ENCODE results near the gene SRGAP3. TPM values are rescaled to one million over a fixed set of nuclear protein-coding genes. Genes with fewer than 3 reads are reported as not detected.
A peak's percentile ranks its signal among the peaks of the same experiment; 100 is the strongest.

Gene SRGAP3
- total RNA-seq, 1 experiment from 2014 or later, result 5.9 TPM

DNA sequence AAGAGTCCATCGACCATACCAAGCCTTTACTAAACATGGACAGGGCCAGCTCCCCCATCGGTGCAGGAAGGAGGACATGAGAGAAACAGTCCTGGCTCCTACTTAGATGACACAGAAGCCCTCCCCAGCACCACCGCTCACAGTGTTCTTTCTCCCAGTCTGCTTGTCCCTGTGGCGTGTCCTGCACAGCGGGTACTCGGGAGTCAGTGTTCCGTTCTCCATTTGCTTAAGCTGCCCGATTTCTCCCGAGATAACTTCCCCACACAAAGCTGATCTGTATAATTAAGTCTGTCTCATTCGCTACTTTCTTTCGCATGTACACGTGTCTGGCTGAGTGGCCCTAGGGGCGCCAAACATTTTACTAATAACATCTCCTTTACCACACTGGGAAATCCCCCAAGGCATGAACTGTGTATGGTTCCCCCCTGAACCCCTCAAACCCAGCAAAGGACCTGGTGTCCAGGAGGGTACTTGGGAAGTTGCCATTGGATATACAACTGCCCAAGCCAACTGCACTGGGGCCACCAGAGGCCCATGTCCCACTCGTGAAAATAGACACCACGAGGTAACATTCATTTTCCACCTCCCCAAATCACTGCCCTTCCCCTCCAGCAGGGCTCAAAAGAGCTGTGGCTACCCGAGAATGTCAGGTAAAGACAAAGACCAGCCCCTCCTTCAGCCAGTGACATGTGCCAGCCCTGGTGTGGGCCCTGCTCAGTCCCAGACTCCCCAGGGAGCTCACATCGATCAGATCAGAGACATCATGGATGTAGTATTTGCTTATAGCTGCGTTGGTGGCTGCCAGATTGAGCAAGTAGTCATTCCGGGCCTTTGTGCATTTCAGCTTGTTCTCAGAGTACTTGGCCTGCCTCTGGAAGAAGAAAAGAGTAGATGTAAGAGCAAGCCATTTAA, 189.7 kb downstream of the SRGAP3 start:
- no peak for DNase-seq (ENCODE audit: low spot score)

DNA sequence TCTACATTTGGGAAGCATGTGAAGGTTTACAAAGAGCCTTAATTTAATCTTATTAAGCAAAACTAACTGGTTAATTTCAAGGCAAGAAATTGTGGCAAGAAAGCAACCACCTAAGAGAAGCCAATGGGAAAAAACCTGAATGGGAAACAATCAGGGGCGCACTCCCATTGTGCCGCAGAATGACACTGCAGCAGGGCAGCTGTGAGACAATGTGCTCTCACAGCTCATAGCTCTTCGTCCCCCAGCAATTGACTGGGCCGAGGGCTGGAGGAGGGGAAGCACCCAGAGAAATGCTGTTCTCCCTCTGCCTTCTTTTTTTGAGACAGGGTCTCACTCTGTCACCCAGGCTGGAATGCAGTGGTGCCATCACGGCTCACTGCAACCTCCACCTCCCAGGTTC, 192.9 kb downstream of the SRGAP3 start:
- DNase-seq (ENCODE audit: low spot score), result no peak

DNA sequence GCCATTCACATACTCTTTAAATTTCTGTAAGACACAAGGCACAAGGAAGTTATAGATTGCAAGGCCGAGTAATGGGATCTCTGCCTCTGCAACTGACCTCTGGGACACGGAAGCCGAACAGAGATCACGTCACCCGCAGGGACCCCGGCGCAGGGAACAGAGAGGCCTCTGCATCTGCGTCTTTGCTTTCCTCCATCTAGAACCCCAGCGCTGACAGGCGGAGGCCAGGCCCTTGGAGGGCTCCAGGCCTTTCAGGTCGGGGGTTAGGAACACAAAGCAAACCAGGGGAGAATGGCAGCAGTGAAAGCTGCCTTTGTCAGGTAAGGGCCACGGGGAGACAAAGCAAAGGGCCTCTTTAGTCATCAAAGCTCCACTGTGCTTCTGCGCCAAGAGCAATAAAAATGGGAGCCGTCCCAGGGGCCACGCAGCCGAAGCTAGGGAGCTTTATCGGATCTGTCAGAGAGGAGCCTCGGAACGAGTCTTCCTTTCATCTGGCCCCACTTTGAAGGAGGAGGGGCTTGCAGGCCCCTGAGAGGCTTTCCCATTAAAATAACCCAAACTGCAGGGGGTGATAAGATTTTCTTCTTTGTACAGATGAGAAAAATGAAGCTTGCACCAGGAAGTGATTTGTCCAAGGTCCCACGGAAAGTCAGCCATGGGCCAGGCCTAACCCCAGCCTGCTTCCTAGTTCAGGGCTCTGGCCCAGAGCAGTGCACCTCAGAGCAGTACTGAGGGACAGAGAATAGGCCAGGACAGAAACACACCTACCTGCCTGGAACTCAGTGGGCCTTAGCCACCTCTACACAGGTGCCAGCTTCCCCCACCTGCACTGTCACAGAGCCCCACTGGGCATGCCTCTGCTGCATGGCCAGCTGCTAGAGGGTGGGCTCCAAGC, 201.7 kb downstream of the SRGAP3 start:
- DNase-seq (ENCODE audit: low spot score), result no peak

DNA sequence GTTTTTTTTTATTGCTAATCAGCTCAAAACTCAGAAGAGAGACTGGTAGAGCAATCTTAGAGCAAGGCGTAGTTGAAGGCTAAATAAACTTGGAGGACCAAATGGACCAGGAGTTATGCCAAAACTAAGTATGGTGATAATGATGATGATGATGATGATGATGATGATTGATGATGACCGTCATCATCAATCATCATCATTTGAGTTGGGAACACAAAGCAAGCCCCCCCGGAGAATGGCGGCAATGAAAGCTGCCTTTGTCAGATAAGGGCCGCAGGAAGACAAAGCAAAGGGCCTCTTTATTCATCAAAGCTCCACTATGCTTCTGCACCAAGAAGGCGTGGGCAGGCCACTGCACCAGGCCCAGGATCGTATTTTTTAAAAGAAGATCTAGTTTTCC, 204.1 kb downstream of the SRGAP3 start:
- DNase-seq (ENCODE audit: low spot score), result no peak

DNA sequence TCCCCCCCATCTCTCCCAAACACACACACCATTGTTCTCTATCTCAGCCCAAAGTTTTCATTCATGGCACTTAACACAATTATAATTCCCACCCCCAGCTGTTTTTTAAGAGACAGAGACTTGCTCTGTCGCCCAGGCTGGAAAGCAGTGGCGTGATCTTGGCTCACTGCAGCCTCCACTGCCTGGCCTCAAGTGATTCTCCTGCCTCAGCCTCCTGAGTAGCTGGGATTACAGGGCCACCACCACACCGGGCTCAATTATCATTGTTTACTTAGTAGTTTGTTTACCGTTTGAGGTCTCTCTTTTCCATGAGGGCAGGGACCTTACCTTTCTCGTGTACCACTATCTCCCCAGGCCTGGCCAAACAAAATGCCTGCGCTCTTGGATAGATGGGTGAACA, 206.4 kb downstream of the SRGAP3 start:
- DNase-seq (ENCODE audit: low spot score), result no peak

DNA sequence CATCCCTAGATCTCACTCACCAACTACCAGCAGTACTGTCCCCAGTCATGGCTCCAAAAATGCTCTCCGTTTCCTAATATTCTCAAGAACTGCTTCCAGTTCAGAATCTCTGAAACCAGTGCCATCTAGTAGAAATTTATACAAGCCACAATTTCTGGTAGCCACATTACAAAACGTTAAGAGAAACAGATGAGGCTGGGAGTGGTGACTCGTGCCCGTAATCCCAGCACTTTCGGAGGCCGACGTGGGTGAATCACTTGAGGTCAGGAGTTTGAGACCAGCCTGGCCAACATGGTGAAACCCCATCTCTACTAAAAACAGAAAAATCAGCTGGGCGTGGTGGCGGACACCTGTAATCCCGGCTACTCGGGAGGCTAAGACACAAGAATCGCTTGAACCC, 207.8 kb downstream of the SRGAP3 start:
- no peak for DNase-seq (ENCODE audit: low spot score)

DNA sequence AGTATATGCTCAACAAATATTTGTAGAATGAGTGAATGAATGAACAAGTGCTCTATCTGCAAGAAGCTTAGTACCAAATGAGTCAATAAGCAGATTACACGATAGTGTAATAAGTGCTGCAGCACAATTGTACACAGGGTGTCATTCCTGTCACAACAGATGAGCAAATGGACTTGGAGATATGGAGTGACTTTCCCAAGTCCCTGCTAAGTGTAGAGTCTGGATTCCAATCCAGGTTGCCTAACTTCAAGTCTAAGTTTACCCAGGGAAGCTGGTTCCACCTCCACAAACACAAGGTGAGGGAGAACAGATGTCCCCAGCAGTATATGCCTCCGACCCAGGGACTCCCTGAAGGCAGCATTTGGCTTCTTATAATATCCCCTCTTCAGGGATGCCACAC, 208.4 kb downstream of the SRGAP3 start:
- no peak for DNase-seq (ENCODE audit: low spot score)

DNA sequence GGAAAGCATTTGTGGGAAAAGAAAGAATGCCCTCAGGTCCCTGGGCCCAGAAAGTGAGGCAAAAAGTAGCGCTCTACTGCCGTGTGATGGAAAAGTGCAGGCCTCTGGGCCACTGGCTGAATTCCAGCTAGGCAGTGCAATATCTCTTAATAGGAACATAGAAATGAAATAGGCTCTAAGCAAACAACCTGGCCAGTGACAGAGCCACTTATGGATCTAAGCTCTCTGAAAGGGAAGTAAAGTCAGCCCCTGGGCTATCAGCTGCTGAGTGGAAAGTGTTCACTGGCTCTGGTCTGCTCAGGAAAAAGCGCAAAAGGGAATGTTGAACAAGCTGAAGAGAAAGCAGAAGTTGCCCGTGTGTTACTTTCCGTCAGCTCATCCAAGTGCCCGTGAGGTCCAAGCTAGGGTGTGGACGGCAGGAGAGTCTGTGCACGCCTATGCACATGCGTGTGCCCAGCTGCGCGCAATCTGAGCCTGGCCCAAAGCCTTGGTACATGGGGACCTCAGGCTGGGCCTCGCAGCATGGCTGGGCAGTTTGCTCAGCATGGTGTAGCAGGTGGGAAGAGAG, 212.2 kb downstream of the SRGAP3 start:
- DNase-seq (ENCODE audit: low spot score), result no peak

DNA sequence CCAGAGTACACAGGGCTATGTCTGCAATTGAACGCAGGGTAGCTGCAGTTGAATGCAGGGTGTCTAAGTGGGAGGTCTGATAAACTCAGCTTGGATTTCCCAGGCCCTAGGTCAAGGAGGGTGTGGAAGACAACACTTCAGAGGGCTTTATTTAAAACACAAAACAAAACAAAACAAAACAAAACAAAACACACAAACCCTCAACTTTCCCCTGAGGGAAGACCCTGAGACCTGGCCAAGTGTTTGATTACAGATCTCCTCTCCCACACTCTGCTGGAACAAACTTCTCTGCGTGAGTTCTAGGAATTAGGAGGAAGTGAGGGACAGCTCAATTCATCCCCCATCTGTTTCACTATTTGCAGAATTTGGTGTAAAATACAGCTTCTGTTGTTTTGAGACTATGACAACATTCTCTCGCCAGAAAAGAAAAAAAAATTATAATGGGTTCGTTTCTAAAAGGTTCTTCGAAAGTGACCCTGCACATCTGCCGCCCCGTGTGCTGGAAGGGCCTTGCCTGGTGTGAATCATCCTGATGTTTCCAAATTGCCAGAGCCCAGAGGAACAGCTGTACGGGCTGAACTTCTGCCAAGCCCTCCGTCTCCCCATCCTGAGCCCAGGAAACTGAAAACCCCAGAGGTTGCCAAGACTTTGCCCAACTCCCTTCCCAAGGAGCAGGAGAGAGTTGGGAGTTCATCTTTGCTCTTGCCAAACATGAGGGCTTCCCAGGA, 212.9 kb downstream of the SRGAP3 start:
- DNase-seq (ENCODE audit: low spot score), result no peak

DNA sequence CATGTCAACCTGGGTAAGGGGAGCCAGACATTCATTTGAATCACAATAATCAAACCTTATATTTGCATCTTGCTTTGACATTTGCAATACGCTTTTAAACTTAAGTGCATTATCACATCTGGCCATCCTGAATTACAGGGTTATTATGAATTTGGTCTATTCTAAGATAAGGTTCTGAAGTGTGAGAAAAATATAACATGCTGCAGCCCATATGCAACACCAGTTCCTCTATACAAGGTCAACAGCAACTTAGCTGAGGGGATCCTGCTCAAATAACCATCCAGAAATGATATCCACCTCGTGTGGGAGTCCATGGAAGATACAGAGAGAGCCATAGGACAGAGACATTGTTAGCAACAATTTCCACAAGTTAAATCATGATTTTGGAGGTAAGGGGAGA, 213.5 kb downstream of the SRGAP3 start:
- no peak for DNase-seq (ENCODE audit: low spot score)

DNA sequence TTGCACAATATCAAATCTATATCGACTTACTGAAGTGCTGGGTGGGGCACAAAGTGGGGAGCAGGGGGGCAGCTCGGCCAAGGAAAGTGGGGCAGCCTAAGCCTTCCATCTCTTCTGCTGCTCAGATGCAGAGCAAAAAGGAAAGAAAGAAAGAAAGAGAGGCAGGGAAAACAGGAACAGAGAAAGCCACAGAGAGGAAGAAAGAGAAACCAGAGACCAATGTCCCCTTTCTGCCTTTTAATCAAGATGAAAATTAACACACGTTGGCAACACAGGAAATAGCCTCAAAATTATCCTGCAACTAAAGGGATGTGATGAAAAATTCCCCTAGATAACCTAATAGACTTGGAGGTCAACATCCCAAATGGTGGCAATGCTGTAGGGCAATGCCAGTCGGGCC, 214.0 kb downstream of the SRGAP3 start:
- no peak for DNase-seq (ENCODE audit: low spot score)

DNA sequence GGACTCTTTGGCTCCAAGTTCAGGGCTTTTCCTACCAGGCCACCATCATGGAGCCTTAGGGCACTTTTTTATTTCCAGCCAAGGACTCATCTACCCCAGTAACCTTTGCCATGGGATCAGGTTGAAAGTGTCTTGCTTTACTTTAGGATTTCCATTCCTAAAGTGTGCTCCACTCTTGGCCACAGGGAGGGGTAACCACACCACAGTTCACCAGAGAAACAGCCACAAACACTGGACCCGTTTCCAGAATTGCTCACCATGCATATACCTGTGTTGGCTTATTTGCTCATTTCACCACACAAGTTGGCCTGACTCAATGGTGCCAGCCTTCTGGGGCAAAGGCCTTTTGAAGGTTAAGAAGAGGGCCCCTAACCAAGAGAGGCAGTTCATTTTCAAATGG, 215.6 kb downstream of the SRGAP3 start:
- no peak for DNase-seq (ENCODE audit: low spot score)

DNA sequence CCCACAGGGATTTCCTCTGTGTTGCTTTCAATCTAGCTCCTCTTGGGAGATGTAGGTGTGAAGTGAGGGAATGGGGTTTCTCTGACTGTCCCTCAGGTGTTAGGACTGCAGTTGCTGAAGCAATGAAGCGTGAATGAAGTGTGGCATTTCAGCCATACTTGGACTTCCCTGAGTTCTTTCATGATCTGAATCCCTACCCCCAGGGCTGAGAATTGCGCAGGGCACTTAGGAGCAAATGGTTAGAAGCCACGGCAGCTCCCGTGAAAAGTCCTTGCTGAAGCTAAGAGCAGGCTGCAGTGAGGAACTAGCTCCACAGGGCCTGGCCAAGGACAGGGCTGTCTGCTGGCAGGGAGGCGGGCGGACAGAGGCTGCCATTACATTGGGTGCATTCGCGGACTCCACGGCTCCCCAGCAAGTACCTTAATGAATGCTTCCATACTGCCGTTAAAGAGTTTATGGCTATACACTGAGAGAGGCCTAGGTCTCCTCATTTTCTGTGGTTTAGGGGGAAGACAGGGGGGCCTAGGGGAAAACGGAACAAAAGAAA, 217.1 kb downstream of the SRGAP3 start:
- DNase-seq (ENCODE audit: low spot score), result no peak

DNA sequence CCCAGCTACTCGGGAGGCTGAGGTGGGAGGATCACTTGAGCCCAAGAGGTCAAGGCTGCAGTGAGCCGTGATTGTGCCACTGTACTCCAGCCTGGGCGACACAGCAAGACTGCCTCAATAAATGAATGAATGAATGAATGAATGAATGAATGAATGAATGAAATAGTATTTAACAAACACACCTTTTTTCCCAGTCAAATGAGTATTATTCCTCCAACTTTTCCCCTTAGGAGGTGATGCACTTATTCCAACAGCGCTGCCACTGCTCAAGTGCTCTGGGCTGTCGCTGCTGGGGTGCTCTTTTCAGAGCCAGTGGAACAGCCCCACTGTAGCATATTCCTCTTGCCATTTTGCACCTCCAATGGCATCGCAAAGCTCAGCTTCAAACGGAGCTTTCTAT, 219.4 kb downstream of the SRGAP3 start:
- DNase-seq (ENCODE audit: low spot score), result no peak

DNA sequence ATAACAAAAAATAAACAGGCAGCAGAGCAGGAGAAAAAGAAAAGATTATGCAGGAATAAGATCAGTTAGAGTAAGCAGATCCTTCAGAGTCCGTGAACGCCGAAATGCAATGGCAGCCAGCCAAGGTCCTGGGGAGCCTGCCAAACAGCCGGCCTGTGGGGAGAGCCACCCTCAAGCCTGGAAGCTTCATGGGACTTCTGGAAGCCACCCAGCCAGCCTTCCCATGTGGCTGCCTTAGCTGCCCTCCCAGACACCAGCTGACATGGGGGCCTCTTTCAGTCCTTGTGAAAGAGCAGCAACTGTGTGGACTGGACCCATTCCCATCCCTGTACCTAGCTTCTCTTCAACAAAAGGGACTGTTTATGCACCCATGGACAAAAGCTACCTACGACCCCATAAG, 221.3 kb downstream of the SRGAP3 start:
- DNase-seq (ENCODE audit: low spot score), result peak; percentile 29

DNA sequence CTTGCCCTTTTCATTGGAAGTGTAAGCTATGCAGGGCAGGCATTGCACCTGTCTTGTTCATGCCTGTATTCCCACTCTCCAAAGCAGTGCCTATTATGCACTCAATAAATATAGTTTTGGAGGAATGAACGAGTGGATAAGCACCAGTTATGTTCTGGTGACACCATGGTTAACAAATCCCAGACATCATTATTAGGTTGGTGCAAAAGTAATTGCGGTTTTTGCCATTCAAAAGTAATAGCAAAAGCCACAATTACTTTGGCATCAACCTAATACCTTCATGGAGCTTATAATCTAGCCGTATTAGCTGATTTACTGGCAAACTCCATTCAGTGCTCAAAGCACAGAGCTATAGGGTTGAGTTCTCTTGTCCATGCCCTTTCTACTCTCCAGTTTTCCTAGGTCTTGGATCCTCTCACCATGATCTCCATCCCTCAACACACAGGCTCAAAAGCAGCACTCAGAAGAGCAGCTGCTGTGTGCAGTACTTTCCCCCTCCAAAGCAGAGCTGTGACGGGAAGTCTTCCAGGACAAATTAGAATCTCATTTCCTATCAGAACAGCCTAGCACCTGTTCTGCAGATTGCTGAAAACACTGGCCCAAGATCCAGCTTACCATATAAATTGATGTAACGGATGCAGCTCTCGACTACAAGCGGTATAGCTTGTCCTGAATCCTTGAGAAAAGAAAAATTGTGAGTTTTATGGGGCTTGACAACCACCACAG, 223.0 kb downstream of the SRGAP3 start:
- DNase-seq (ENCODE audit: low spot score), result no peak

DNA sequence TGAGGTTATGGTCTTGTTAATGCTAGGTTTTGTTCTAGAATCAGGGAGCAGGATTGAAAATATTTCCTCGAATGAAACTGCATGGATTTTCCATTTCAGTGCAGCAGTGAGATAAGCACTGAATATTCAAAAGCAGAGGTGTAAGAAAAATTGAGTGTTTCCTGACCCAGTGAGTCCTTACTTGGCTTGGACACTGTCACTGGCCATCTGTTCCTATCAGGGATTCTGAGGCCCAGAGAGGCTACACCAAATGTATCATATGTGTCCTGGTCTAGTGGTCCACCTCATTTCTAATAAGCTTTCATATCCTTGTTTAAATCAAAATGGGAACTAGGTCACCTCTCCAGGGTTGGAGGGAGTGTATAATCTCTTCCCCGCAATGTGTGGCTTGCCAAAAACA, 225.1 kb downstream of the SRGAP3 start:
- DNase-seq (ENCODE audit: low spot score), result no peak

DNA sequence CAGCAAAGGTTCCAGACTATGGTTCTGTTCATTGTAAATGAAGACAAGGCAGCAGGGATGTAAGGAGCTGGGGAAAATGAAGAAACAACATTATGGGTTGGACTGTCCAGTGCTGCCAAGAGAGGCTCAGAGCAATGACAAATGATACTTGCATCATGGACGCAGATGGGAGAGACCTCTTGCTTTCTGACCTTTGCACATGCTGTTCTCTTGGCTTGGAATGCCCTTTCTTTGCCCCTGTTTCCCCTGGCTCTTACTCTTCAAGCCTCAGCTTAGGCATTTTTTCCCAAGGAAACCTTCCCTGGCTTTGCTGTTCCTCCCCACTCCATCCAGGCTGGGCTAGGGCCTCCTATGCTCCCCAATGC, 226.2 kb downstream of the SRGAP3 start:
- no peak for DNase-seq (ENCODE audit: low spot score)

DNA sequence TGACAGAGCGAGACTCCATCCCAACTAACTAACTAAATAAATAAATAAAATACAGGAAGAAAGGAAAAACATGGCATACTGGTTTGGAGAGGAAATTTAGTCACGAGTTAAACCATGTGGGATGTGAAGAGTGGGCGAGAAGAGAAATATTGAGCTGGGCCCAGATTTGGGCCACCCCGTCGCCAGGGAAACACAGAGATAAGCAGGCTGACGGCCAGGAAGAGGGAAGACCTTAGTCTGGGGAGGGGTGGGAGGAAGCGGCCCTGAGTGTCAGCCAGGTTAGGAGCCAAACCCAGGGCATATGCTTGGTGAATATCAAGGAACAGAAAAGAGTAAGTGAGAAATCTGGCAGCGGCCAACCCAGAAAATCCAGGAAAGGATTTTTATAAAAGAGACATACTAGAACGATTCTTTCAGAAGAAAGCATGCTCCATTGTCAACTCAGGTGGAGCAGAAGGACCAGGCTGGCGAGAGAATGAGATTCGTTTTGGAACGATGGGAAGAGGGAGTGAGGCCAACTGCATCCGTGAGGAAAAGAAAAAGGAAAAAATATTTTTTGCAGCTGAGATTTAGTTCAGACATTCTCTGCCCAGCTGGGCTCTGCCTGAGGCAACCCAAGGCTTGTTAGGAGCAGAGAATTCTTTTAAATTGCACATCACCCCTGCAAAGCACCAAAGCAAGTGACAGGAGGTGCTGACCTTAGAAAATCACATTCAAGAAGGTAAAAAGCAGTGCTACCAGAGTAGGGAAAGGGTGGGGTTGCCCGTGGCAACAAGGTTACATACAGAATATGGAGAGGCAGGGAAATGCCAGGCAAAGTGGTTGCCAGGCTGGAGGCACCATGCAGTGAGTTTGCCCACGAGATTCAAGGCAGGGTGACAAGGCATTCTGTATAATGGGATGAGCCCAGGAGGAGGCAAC, 226.9 kb downstream of the SRGAP3 start:
- DNase-seq (ENCODE audit: low spot score), result no peak

All from A172 (cell line).